ENCODE measurements around the gene MYLK. TPM values are rescaled to one million over a fixed set of nuclear protein-coding genes. Genes with fewer than 3 reads are reported as not detected.

MYLK gene
- total RNA-seq, 1 experiment from 2014 or later = 23.0 TPM

- POLR2A ChIA-PET = interaction anchor here (0.6 kb wide), 2 partner anchors 74 to 129 kb away, joined by 3 to 4 read pairs; no protein-coding TSS in a partner anchor
- Histone ChIP-seq H3K4me1 (no peaks in the 10 kb centered on the region), H3K36me3 (ENCODE audit: control insufficient read depth, insufficient read depth, low read length) (no peaks in the 10 kb centered on the region), H3K27me3 (replicated peaks; ENCODE audit: control insufficient read depth, insufficient read depth, low read length) (no peaks in the 10 kb centered on the region), H3K4me3 (ENCODE audit: low read depth, low read length) (peak overlapping the region; percentile 50), H3K9me3 (no peaks in the 10 kb centered on the region)
- Mint-ChIP-seq H3K27ac (ENCODE audit: unreplicated experiment) (no peak overlapping the region), H3K9me3 (ENCODE audit: unreplicated experiment) (no peaks in the 10 kb centered on the region), H3K4me3 (ENCODE audit: unreplicated experiment) (peak overlapping the region; percentile 72), H3K4me1 (ENCODE audit: low read depth, unreplicated experiment) (no peaks in the 10 kb centered on the region), H3K27me3 (ENCODE audit: insufficient read depth, unreplicated experiment) (peaks cover 4% of the 10 kb centered on the region), H3K36me3 (ENCODE audit: insufficient read depth, unreplicated experiment) (no peaks in the 10 kb centered on the region)
- BruUV-seq (replicated peaks) = no TSS peak
- no peak for TF ChIP-seq CTCF (IDR thresholded peaks at IDR 0.05; ENCODE audit: insufficient read depth in 1 of 2, low read depth in 1 of 2, low read length in 1 of 2, severe bottlenecking in 1 of 2, unreplicated experiment in 1 of 2)
- CTCF ChIA-PET = interaction anchor here (0.7 to 1.3 kb wide), 3 partner anchors 10 to 81 kb away, joined by 3 to 6 read pairs (median 3); no protein-coding TSS in a partner anchor
- intact Hi-C loops (cut with micrococcal nuclease; ENCODE audit: unreplicated experiment) = no loop called here
- DNase-seq = no peak
Observed at GRCh38 chr3:123883701-123884202, 380 bp downstream of the MYLK start.

- no peaks in the 10 kb centered on the region for H3K36me3 ChIP-seq (ENCODE audit: control insufficient read depth, insufficient read depth, low read length)
- no peak for DNase-seq
- Mint-ChIP-seq H3K9me3 (ENCODE audit: unreplicated experiment) (no peaks in the 10 kb centered on the region), H3K27ac (ENCODE audit: unreplicated experiment) (no peak overlapping the region), H3K4me1 (ENCODE audit: low read depth, unreplicated experiment) (no peaks in the 10 kb centered on the region), H3K36me3 (ENCODE audit: insufficient read depth, unreplicated experiment) (no peaks in the 10 kb centered on the region), H3K27me3 (ENCODE audit: insufficient read depth, unreplicated experiment) (peaks cover 4% of the 10 kb centered on the region), H3K4me3 (ENCODE audit: unreplicated experiment) (peak overlapping the region; percentile 72)
- CTCF ChIA-PET = interaction anchor here (0.7 to 1.3 kb wide), 3 partner anchors 10 to 80 kb away, joined by 3 to 6 read pairs (median 3); no protein-coding TSS in a partner anchor
- POLR2A ChIA-PET = no interaction called here
- BruUV-seq (replicated peaks) = no TSS peak
- H3K9me3 ChIP-seq = no peaks in the 10 kb centered on the region
- peak overlapping the region; percentile 50; the same call in 1 of the 2 replicates for H3K4me3 ChIP-seq (ENCODE audit: low read depth, low read length)
- no peak for TF ChIP-seq CTCF (IDR thresholded peaks at IDR 0.05; ENCODE audit: insufficient read depth in 1 of 2, low read depth in 1 of 2, low read length in 1 of 2, severe bottlenecking in 1 of 2, unreplicated experiment in 1 of 2)
- intact Hi-C loops (cut with micrococcal nuclease; ENCODE audit: unreplicated experiment) = no loop called here
- H3K27me3 ChIP-seq (replicated peaks; ENCODE audit: control insufficient read depth, insufficient read depth, low read length) = no peaks in the 10 kb centered on the region
- H3K4me1 ChIP-seq = no peaks in the 10 kb centered on the region
Observed at GRCh38 chr3:123883111-123883510, 1.0 kb downstream of the MYLK start.

- TF ChIP-seq CTCF (IDR thresholded peaks at IDR 0.05; ENCODE audit: insufficient read depth in 1 of 2, low read depth in 1 of 2, low read length in 1 of 2, severe bottlenecking in 1 of 2, unreplicated experiment in 1 of 2) = no peak
- POLR2A ChIA-PET = no interaction called here
- no peak overlapping the region for H3K4me3 ChIP-seq (ENCODE audit: low read depth, low read length)
- no peaks in the 10 kb centered on the region for H3K4me1 ChIP-seq
- H3K9me3 ChIP-seq = no peaks in the 10 kb centered on the region
- Mint-ChIP-seq H3K4me3 (ENCODE audit: unreplicated experiment) (no peak overlapping the region), H3K9me3 (ENCODE audit: unreplicated experiment) (no peaks in the 10 kb centered on the region), H3K36me3 (ENCODE audit: insufficient read depth, unreplicated experiment) (no peaks in the 10 kb centered on the region), H3K4me1 (ENCODE audit: low read depth, unreplicated experiment) (no peaks in the 10 kb centered on the region), H3K27me3 (ENCODE audit: insufficient read depth, unreplicated experiment) (peaks cover 4% of the 10 kb centered on the region), H3K27ac (ENCODE audit: unreplicated experiment) (no peak overlapping the region)
- intact Hi-C loops (cut with micrococcal nuclease; ENCODE audit: unreplicated experiment) = loop anchor here (1.0 to 2.0 kb wide), 3 partner anchors 62 to 136 kb away; no protein-coding TSS in a partner anchor
- DNase-seq = no peak
- CTCF ChIA-PET = no interaction called here
- BruUV-seq (replicated peaks) = no TSS peak
- H3K27me3 ChIP-seq (replicated peaks; ENCODE audit: control insufficient read depth, insufficient read depth, low read length) = no peaks in the 10 kb centered on the region
- H3K36me3 ChIP-seq (ENCODE audit: control insufficient read depth, insufficient read depth, low read length) = no peaks in the 10 kb centered on the region
Observed at GRCh38 chr3:123881771-123882170, 2.4 kb downstream of the MYLK start.

Data from Caco-2 (cell line).